Brain microvascular endothelial cell (primary cell): Measurements from ENCODE around the gene HERPUD2.

ENCODE experiments used
- DNase-seq: peaks from one replicate; pipeline ENCODE4 v3.0.0-alpha.2; 2020
- H3K27ac ChIP-seq: fragments of 250-450 bp; sonication (Bioruptor Pico); 2 replicates; pipeline ENCODE4 v1.5.1; 2020; ENCODE audit warnings: mild to moderate bottlenecking, moderate library complexity
- H3K27me3 ChIP-seq: fragments of 250-450 bp; sonication (Bioruptor Pico); replicated peaks from 2 replicates; pipeline ENCODE4 v1.5.1; 2020; ENCODE audit warnings: mild to moderate bottlenecking
- H3K36me3 ChIP-seq: fragments of 250-450 bp; sonication (Bioruptor Pico); replicated peaks from 2 replicates; pipeline ENCODE4 v1.5.1; 2020; ENCODE audit warnings: mild to moderate bottlenecking
- H3K4me3 ChIP-seq: 2 replicates; pipeline ENCODE4 v1.5.1; 2011; ENCODE audit warnings: low read depth, mild to moderate bottlenecking, control low read depth, low read length, moderate library complexity
- in situ Hi-C: cut with HindIII; loops from 2 replicates; pipeline ENCODE4 v1.10.0; 2017; ENCODE audit warnings: low sequenced_read_pairs, low pct_ligation_motif_present
- TF ChIP-seq, protein P1 (sequence below): IDR thresholded peaks from 2 replicates; pipeline ENCODE4 v1.5.1; 2011; ENCODE audit warnings: low read depth, mild to moderate bottlenecking, moderate library complexity, low read length, control low read depth, inconsistent platforms; ENCODE audit errors: missing control alignments

HERPUD2 gene

DNA sequence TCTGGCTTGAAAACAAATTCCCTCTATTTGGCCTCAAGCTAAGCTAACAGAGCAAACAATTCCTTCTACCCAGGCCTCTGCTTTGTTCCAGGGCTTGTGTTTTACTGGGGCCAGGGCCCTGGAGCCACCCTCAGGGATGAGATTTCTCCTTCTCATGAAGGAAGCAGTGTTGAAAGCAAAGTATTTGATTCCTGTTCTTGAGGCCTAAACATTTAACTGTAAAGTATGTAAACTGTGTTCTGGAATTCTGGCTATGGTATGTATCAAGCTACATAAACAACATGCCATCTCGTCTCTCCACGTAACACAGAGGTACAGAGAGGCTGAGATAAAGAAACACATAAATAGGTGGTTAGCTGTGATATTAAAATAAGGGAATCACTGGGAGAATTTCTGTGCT, 81.8 kb downstream of the HERPUD2 start:
- Histone ChIP-seq H3K27me3 (no peaks in the 10 kb centered on the region), H3K4me3 (no peak overlapping the region), H3K27ac (no peak overlapping the region), H3K36me3 (no peaks in the 10 kb centered on the region)
- no peak for DNase-seq
- TF ChIP-seq, protein P1, sequence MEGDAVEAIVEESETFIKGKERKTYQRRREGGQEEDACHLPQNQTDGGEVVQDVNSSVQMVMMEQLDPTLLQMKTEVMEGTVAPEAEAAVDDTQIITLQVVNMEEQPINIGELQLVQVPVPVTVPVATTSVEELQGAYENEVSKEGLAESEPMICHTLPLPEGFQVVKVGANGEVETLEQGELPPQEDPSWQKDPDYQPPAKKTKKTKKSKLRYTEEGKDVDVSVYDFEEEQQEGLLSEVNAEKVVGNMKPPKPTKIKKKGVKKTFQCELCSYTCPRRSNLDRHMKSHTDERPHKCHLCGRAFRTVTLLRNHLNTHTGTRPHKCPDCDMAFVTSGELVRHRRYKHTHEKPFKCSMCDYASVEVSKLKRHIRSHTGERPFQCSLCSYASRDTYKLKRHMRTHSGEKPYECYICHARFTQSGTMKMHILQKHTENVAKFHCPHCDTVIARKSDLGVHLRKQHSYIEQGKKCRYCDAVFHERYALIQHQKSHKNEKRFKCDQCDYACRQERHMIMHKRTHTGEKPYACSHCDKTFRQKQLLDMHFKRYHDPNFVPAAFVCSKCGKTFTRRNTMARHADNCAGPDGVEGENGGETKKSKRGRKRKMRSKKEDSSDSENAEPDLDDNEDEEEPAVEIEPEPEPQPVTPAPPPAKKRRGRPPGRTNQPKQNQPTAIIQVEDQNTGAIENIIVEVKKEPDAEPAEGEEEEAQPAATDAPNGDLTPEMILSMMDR = no peak
- in situ Hi-C loops = no loop called here

DNA sequence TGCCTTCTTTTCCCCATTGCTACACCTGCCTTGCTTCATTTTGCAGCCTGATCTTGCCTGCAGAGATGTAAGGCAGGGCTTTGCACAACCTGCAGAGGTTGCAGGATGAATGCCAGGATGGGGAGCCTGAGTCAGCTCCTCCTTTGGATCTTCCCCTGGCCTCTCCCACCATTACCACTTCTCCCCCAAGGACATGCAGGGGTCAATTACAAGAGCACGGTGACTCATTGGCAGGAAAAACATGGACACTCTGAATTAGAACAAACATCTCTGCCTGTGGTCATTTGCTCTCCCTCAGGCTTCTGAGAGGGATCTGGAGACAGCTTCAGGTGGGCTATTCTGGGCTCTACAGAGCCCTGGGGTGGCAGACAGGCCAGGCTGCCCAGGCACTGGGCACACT, 89.2 kb downstream of the HERPUD2 start:
- no peaks in the 10 kb centered on the region for H3K36me3 ChIP-seq
- in situ Hi-C loops = no loop called here
- TF ChIP-seq, protein P1 = no peak

DNA sequence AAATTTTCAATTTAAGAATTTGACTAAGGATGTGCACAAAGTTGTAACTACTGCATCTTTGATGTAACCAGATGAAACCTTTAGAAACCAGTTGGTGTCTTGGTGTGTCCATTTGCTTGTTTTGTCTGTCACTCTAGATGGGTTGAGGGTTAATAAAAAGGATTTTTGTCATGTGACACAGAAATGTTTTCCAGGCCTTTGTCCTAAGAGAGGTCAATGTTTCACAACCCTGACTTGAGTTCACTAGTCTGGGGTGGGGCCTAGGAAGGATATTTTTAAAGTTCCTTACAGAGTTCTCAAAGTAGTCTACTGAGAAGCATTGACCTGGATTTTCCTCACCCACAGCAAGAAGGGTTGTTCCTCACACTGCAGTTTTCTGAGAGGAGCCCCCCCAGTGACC, 90.3 kb downstream of the HERPUD2 start:
- TF ChIP-seq, protein P1 = no peak
- no peak for DNase-seq
- in situ Hi-C loops = no loop called here

More for the DNA sequence above, 89.2 kb downstream of the HERPUD2 start:
- Histone ChIP-seq H3K27ac (no peak overlapping the region), H3K27me3 (no peaks in the 10 kb centered on the region), H3K4me3 (no peak overlapping the region)
- peak; percentile 64 for DNase-seq

DNA sequence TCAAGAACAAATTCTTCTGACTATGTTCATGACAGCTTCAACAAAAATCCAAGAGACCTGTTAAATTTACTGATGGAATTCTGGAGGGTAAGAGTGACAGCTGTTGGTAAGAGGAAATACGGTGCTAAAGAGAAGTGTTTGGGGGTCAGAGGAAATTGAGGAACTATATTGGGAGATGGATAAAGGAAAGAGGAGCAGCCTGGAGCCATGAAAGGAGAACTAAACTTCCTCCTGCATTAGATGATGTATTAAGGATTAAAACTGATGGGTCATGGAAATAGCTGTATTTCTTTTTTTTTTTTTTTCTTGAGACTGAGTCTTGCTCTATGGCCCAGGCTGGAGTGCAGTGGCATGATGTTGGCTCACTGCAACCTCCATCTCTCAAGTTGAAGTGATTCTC, 95.3 kb downstream of the HERPUD2 start:
- DNase-seq = no peak
- TF ChIP-seq, protein P1 = no peak
- Histone ChIP-seq H3K27me3 (no peaks in the 10 kb centered on the region), H3K27ac (no peak overlapping the region), H3K4me3 (no peak overlapping the region), H3K36me3 (no peaks in the 10 kb centered on the region)
- in situ Hi-C loops = no loop called here

More for the DNA sequence above, 90.3 kb downstream of the HERPUD2 start:
- no peaks in the 10 kb centered on the region for H3K36me3 ChIP-seq
- no peaks in the 10 kb centered on the region for H3K27me3 ChIP-seq
- no peak overlapping the region for H3K4me3 ChIP-seq
- no peak overlapping the region for H3K27ac ChIP-seq

DNA sequence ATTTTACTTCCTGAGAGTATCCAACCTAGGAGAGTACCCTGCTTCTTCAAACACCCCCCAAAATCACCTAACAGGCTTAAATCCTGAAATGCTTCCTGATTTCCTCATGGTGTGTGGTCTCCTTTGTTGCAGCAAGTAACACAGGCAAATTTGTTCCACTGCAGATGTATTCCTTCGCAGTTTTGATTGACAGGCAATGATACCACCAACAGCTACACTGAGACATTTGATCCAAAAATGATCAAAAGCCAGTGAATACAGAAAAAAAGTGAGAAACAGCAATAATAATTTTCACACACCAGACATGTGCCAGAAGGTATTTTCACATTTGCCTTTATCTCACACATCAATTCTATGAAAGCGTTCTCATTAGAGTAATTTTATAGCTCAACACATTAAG, 95.9 kb downstream of the HERPUD2 start:
- H3K27ac ChIP-seq = no peak overlapping the region
- in situ Hi-C loops = no loop called here
- DNase-seq = no peak
- H3K36me3 ChIP-seq = no peaks in the 10 kb centered on the region
- no peak overlapping the region for H3K4me3 ChIP-seq
- H3K27me3 ChIP-seq = no peaks in the 10 kb centered on the region
- TF ChIP-seq, protein P1 = no peak

DNA sequence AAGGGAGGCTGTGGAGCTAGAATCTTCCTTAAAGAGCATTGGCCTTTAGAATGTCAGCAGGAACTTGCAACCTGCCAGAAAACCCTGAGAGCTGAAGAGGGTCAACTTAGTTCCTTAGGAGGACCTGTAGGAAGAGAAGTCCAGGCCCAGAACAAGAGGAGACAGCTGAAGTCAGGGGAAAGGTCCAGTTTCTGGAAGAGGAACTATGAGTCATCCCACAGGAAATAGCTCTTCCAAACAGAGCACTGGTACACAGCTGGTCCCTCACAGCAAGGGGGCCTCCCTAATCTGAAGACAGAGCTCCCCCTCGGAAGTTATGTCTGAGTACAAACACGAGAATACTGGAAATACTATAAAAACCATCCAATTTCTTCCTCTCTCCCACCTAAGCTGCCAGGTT, 98.9 kb downstream of the HERPUD2 start:
- TF ChIP-seq, protein P1 = no peak
- Histone ChIP-seq H3K4me3 (no peak overlapping the region), H3K27me3 (no peaks in the 10 kb centered on the region), H3K27ac (no peak overlapping the region), H3K36me3 (no peaks in the 10 kb centered on the region)
- in situ Hi-C loops = no loop called here
- DNase-seq = peak; percentile 48
